ENCODE data around the gene KIAA1671.

DNA sequence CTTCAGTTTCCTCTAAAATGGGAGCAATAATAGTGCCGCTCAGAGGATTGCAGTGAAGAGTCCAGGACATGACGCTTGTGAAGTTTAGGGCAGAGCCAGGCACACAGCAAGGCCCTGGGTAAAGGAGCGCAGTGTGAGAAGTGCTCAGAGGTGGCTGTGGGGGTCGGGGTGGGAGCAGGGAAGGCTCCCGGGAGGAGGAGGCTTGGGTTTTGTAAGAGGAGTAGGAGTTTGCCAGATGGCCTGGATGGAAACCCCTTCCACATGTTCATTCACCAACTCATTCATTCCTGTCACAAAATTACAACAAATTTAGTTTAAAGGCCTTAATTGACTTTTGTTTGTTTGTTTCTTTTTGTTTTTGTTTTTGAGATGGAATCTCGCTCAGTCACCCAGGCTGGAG is 283.9 kb downstream of the KIAA1671 start:
- TF ChIP-seq, protein P1, sequence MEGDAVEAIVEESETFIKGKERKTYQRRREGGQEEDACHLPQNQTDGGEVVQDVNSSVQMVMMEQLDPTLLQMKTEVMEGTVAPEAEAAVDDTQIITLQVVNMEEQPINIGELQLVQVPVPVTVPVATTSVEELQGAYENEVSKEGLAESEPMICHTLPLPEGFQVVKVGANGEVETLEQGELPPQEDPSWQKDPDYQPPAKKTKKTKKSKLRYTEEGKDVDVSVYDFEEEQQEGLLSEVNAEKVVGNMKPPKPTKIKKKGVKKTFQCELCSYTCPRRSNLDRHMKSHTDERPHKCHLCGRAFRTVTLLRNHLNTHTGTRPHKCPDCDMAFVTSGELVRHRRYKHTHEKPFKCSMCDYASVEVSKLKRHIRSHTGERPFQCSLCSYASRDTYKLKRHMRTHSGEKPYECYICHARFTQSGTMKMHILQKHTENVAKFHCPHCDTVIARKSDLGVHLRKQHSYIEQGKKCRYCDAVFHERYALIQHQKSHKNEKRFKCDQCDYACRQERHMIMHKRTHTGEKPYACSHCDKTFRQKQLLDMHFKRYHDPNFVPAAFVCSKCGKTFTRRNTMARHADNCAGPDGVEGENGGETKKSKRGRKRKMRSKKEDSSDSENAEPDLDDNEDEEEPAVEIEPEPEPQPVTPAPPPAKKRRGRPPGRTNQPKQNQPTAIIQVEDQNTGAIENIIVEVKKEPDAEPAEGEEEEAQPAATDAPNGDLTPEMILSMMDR (conservative IDR thresholded peaks at IDR 0.05; ENCODE audit: low read depth, low read length): no peak
- no peak for TF ChIP-seq EZH2 (IDR thresholded peaks at IDR 0.05; ENCODE audit: borderline replicate concordance, low read depth, low read length, poor library complexity, severe bottlenecking)

Data from A673 (cell line).